Transverse colon (tissue), 4 donors: Measurements from ENCODE around the gene SOX8. TPM values are rescaled to one million over a fixed set of nuclear protein-coding genes. Genes with fewer than 3 reads are reported as not detected.

Experiments
- DNase-seq: peaks from one replicate; pipeline ENCODE4 v3.0.0-alpha.2; 2019
- H3K27ac ChIP-seq, 4 donors: fragments of 200-600 bp; sonication (generic); 2 replicates each; pipeline ENCODE4 v1.5.1; 2016 to 2018; ENCODE audit warnings: inconsistent platforms in 4 of 4
- H3K27me3 ChIP-seq: fragments of 200-600 bp; sonication (generic); 2 replicates; pipeline ENCODE4 v1.5.1; 2017; ENCODE audit warnings: inconsistent platforms
- H3K36me3 ChIP-seq, 4 donors: fragments of 200-600 bp; sonication (generic); 2 replicates each; pipeline ENCODE4 v1.5.1; 2017 to 2019; ENCODE audit warnings: inconsistent platforms in 4 of 4
- H3K4me1 ChIP-seq, 4 donors: fragments of 200-600 bp; sonication (generic); 2 replicates each; pipeline ENCODE4 v1.5.1; 2017 to 2020; ENCODE audit warnings: inconsistent platforms in 4 of 4
- H3K4me3 ChIP-seq, 4 donors: fragments of 200-600 bp; sonication (generic); 1 replicate in 1 of 4; 2 replicates in 3 of 4; pipeline versions ENCODE4 v1.5.1 to v1.6.1; 2017 to 2019; ENCODE audit warnings: inconsistent platforms in 4 of 4
- H3K9me3 ChIP-seq, 2 donors: fragments of 200-600 bp; sonication (generic); 2 replicates each; pipeline ENCODE4 v1.5.1; 2017 to 2019; ENCODE audit warnings: inconsistent platforms in 2 of 2
- CTCF ChIP-seq, 5 experiments: fragments of 200-600 bp in 3 of 5; fragments of 450-650 bp in 2 of 5; sonication (generic) in 3 of 5; IDR thresholded peaks; 1 replicate in 2 of 5; 2 replicates in 3 of 5; pipeline ENCODE4 v1.5.1; 2016 to 2017; ENCODE audit warnings: antibody characterized with exemption in 5 of 5, inconsistent platforms in 3 of 5, mild to moderate bottlenecking in 2 of 5, moderate library complexity in 1 of 5
- EP300 ChIP-seq: sonication (generic); formaldehyde crosslinking; IDR thresholded peaks from one replicate; pipeline ENCODE4 v1.6.1; 2017; ENCODE audit warnings: antibody characterized with exemption, low read depth
- POLR2A ChIP-seq: fragments of 450-650 bp; IDR thresholded peaks from one replicate; pipeline ENCODE4 v1.6.1; 2016; ENCODE audit warnings: antibody characterized with exemption, mild to moderate bottlenecking, moderate library complexity
- POLR2AphosphoS5 ChIP-seq, 3 donors: sonication (generic); formaldehyde crosslinking; IDR thresholded peaks; one replicate each; pipeline ENCODE4 v1.6.1; 2016; ENCODE audit warnings: antibody characterized with exemption in 3 of 3
- WGBS, 2 donors: methylation state at CpG; one replicate each; pipeline ENCODE4 v1.1.5; 2018; ENCODE audit warnings: low coverage in 1 of 2; 5-methylcytosine and 5-hydroxymethylcytosine counted together
- in situ Hi-C, 4 donors: fragments of 200-750 bp; cut with MboI; loops; one replicate each; pipeline versions ENCODE4 v1.15.0 to v1.15.1; 2017; ENCODE audit warnings: low sequenced_read_pairs in 3 of 4, low pct_ligation_motif_present in 1 of 4, low pct_unique_long_range_greater_than_20kb in 1 of 4
- intact Hi-C: fragments of 100-400 bp; cut with DNase I; formaldehyde crosslinking; loops from one replicate; pipeline ENCODE4 v1.15.1; 2023; ENCODE audit warnings: low total_unique reads
- total RNA-seq, 4 donors: library from RNA; depleted of rRNA; stranded (reverse); fragments of >200 nt; gene quantifications; one replicate each; pipeline ENCODE4 v1.1.0, GENCODE V29; 2016

SOX8 gene
- total RNA-seq, 4 donors from 2014 or later, result 0.37 to 1.9 (median 0.50) TPM

- intact Hi-C loops, result no loop called here
- DNase-seq, result no peak
- Histone ChIP-seq H3K27ac (no peak overlapping the region), H3K4me1 (peaks cover 0 to under 1% (median under 1%) of the 10 kb centered on the region in 4 donors), H3K36me3 (no peaks in the 10 kb centered on the region), H3K9me3 (no peaks in the 10 kb centered on the region), H3K27me3 (peaks cover 32% of the 10 kb centered on the region), H3K4me3 (no peak overlapping the region)
- in situ Hi-C loops, result no loop called here
- TF ChIP-seq CTCF (IDR thresholded peaks at IDR 0.05) (no peak), POLR2A (no peak), POLR2AphosphoS5 (IDR thresholded peaks at IDR 0.05) (no peak), EP300 (no peak)
- 83% methylated on average over 14 of the region's 14 CpGs; no CpG with 5 or more reads in 1 of the 2 donors for WGBS, 2 donors
These were observed 26.5 kb downstream of the SOX8 start for GRCh38 chr16:1008085-1008484.

GRCh38 chr16:1009358-1010150, 28.0 kb downstream of the SOX8 start:
- Histone ChIP-seq H3K9me3 (no peaks in the 10 kb centered on the region), H3K4me1 (no peaks in the 10 kb centered on the region), H3K27ac (no peak overlapping the region), H3K27me3 (peaks cover 32% of the 10 kb centered on the region), H3K4me3 (no peak overlapping the region), H3K36me3 (no peaks in the 10 kb centered on the region)
- 60 to 72% methylated on average over 8 to 27 of the region's 30 CpGs for WGBS, 2 donors
- intact Hi-C loops, result no loop called here
- no peak for DNase-seq
- in situ Hi-C loops, result no loop called here
- TF ChIP-seq POLR2AphosphoS5 (IDR thresholded peaks at IDR 0.05) (no peak), EP300 (no peak), POLR2A (no peak), CTCF (IDR thresholded peaks at IDR 0.05) (no peak)

GRCh38 chr16:1010251-1010650, 28.7 kb downstream of the SOX8 start:
- no peak for TF ChIP-seq EP300
- no peak for TF ChIP-seq CTCF (IDR thresholded peaks at IDR 0.05)
- TF ChIP-seq POLR2AphosphoS5 (IDR thresholded peaks at IDR 0.05), result no peak
- no peak for TF ChIP-seq POLR2A
- WGBS, 2 donors, result 27% methylated on average over 19 of the region's 20 CpGs; no CpG with 5 or more reads in 1 of the 2 donors
- no peak overlapping the region for H3K4me3 ChIP-seq
- no peak for DNase-seq
- H3K27ac ChIP-seq, result no peak overlapping the region
- no peaks in the 10 kb centered on the region for H3K9me3 ChIP-seq
- in situ Hi-C loops (no loop called here), intact Hi-C loops (no loop called here)
- no peaks in the 10 kb centered on the region for H3K36me3 ChIP-seq
- H3K4me1 ChIP-seq, result no peaks in the 10 kb centered on the region
- H3K27me3 ChIP-seq, result peaks cover 32% of the 10 kb centered on the region

- Histone ChIP-seq H3K27me3 (peaks cover 32% of the 10 kb centered on the region), H3K9me3 (no peaks in the 10 kb centered on the region), H3K4me1 (no peaks in the 10 kb centered on the region), H3K27ac (no peak overlapping the region), H3K4me3 (no peak overlapping the region), H3K36me3 (no peaks in the 10 kb centered on the region)
- intact Hi-C loops, result no loop called here
- no peak for DNase-seq
- in situ Hi-C loops, result no loop called here
- no peak for TF ChIP-seq EP300
- no peak for TF ChIP-seq POLR2A
- no peak for TF ChIP-seq POLR2AphosphoS5 (IDR thresholded peaks at IDR 0.05)
- no peak for TF ChIP-seq CTCF (IDR thresholded peaks at IDR 0.05)
- 59 to 93% methylated on average over 3 to 16 of the region's 16 CpGs for WGBS, 2 donors
These were observed 29.2 kb downstream of the SOX8 start for GRCh38 chr16:1010815-1011214.
